ENCODE results near the gene BMP6.

DNA sequence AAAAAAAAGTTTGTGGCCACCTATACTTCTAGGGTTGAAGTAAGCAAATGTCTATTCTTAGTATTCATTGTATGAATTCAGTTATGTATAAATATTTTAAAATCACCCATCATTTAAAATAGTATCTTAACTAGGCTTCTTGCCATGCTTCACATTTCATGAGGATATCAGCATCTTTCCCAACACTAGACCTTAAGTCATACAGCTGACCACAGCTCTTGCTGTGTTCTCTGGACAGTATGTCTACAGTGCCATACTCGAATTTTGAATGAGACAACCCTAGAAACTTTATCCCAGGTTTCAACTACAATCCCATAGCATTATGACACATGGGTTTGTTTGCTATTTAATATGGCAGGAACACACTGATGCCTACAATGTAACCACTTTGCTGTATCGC, 179.5 kb downstream of the BMP6 start:
- TF ChIP-seq CTCF (conservative IDR thresholded peaks at IDR 0.05), result no peak
- TF ChIP-seq EZH2 (IDR thresholded peaks at IDR 0.05; ENCODE audit: low read depth), result no peak
